ENCODE results near the gene SGSH.

Gene SGSH

GRCh38 chr17:80227666-80228065 lies 7.5 kb upstream of the SGSH start:
- no peak for DNase-seq (ENCODE audit: low read depth, low spot score)
- in situ Hi-C loops (cut with HindIII; ENCODE audit: low sequenced_read_pairs), result no loop called here
- no peak for TF ChIP-seq CTCF (IDR thresholded peaks at IDR 0.05; ENCODE audit: low read depth, low read length)
- H3K4me3 ChIP-seq (ENCODE audit: low read depth, low read length), result no peak overlapping the region

GRCh38 chr17:80227156-80227555 lies 7.0 kb upstream of the SGSH start:
- DNase-seq (ENCODE audit: low read depth, low spot score), result no peak
- H3K4me3 ChIP-seq (ENCODE audit: low read depth, low read length), result no peak overlapping the region
- in situ Hi-C loops (cut with HindIII; ENCODE audit: low sequenced_read_pairs), result no loop called here
- no peak for TF ChIP-seq CTCF (IDR thresholded peaks at IDR 0.05; ENCODE audit: low read depth, low read length)

- TF ChIP-seq CTCF (IDR thresholded peaks at IDR 0.05; ENCODE audit: low read depth, low read length), result no peak
- H3K4me3 ChIP-seq (ENCODE audit: low read depth, low read length), result no peak overlapping the region
- DNase-seq (ENCODE audit: low read depth, low spot score), result no peak
- in situ Hi-C loops (cut with HindIII; ENCODE audit: low sequenced_read_pairs), result no loop called here
These were observed 5.1 kb upstream of the SGSH start for GRCh38 chr17:80225230-80225629.

GRCh38 chr17:80224683-80225082 lies 4.5 kb upstream of the SGSH start:
- in situ Hi-C loops (cut with HindIII; ENCODE audit: low sequenced_read_pairs), result no loop called here
- no peak for DNase-seq (ENCODE audit: low read depth, low spot score)

GRCh38 chr17:80223838-80224497 lies 3.8 kb upstream of the SGSH start:
- in situ Hi-C loops (cut with HindIII; ENCODE audit: low sequenced_read_pairs), result no loop called here
- H3K4me3 ChIP-seq (ENCODE audit: low read depth, low read length), result no peak overlapping the region
- no peak for TF ChIP-seq CTCF (IDR thresholded peaks at IDR 0.05; ENCODE audit: low read depth, low read length)
- no peak for DNase-seq (ENCODE audit: low read depth, low spot score)

More at GRCh38 chr17:80224683-80225082, 4.5 kb upstream of the SGSH start:
- no peak for TF ChIP-seq CTCF (IDR thresholded peaks at IDR 0.05; ENCODE audit: low read depth, low read length)
- H3K4me3 ChIP-seq (ENCODE audit: low read depth, low read length), result no peak overlapping the region

GRCh38 chr17:80223142-80223815 lies 3.1 kb upstream of the SGSH start:
- TF ChIP-seq CTCF (IDR thresholded peaks at IDR 0.05; ENCODE audit: low read depth, low read length), result no peak
- DNase-seq (ENCODE audit: low read depth, low spot score), result no peak
- in situ Hi-C loops (cut with HindIII; ENCODE audit: low sequenced_read_pairs), result no loop called here
- H3K4me3 ChIP-seq (ENCODE audit: low read depth, low read length), result no peak overlapping the region

Data from astrocyte of the spinal cord (primary cell).